Adrenal gland (tissue), 5 donors: ENCODE measurements around the gene NDUFAF4.

Experiments
- CTCF ChIP-seq, 6 experiments: fragments of 450-650 bp in 4 of 6; fragments of 200-600 bp in 2 of 6; sonication (generic) in 1 of 6; IDR thresholded peaks; 1 replicate in 5 of 6; 2 replicates in 1 of 6; pipeline versions ENCODE4 v1.5.1 to v1.8.0; 2016 to 2021; ENCODE audit warnings: antibody characterized with exemption in 6 of 6, mild to moderate bottlenecking in 2 of 6, moderate library complexity in 1 of 6
- POLR2A ChIP-seq, 2 donors: fragments of 450-650 bp; IDR thresholded peaks; one replicate each; pipeline ENCODE4 v1.6.1; 2017; ENCODE audit warnings: antibody characterized with exemption in 2 of 2, mild to moderate bottlenecking in 2 of 2, moderate library complexity in 1 of 2
- donor health status: DM: no; HTN: no; CAD: no.

- TF ChIP-seq CTCF (IDR thresholded peaks at IDR 0.05) (no peak), POLR2A (IDR thresholded peaks at IDR 0.05) (no peak)
Observed at GRCh38 chr6:96929741-96930140, 32.0 kb upstream of the NDUFAF4 start.
